ENCODE results near the gene SLC19A1. TPM values are rescaled to one million over a fixed set of nuclear protein-coding genes. Genes with fewer than 3 reads are reported as not detected.

SLC19A1 gene
- polyA plus RNA-seq, 3 donors: 25.0 to 53.0 (median 39.9) TPM

GRCh38 chr21:45499970-45500577 is 42.2 kb downstream of the SLC19A1 start:
- no peaks in the 10 kb centered on the region for H3K4me1 Mint-ChIP-seq
- TF ChIP-seq CTCF (IDR thresholded peaks at IDR 0.05): no peak
- H3K9ac ChIP-seq (ENCODE audit: insufficient read depth, low read length, poor library complexity, severe bottlenecking): no peak overlapping the region
- H3K27ac ChIP-seq (ENCODE audit: low read depth in 1 of 2, low read length in 2 of 2): no peak overlapping the region
- no peaks in the 10 kb centered on the region for H3K79me2 ChIP-seq (ENCODE audit: insufficient read depth, low read length)
- H2AFZ ChIP-seq (ENCODE audit: insufficient read depth, low read depth, low read length, poor library complexity, severe bottlenecking): no peak overlapping the region
- H3K4me1 ChIP-seq (ENCODE audit: control insufficient read depth in 1 of 2, insufficient read depth in 2 of 2, low read length in 2 of 2): no peaks in the 10 kb centered on the region
- no peaks in the 10 kb centered on the region for H4K20me1 ChIP-seq (ENCODE audit: insufficient read depth, low read length)
- H3K36me3 Mint-ChIP-seq: no peaks in the 10 kb centered on the region
- H3K4me3 Mint-ChIP-seq: no peak overlapping the region
- H3K27me3 Mint-ChIP-seq (ENCODE audit: low read depth in 3 of 3): peaks cover 2 to 10% (median 4%) of the 10 kb centered on the region in 3 donors
- peaks cover 0 to 7% (median 4%) of the 10 kb centered on the region in 7 donors for H3K9me3 Mint-ChIP-seq
- H3K4me2 ChIP-seq (replicated peaks; ENCODE audit: extremely low read depth, low read length, poor library complexity, severe bottlenecking): no peak overlapping the region
- H3K27me3 ChIP-seq (ENCODE audit: control insufficient read depth in 2 of 2, insufficient read depth in 2 of 2, low read length in 2 of 2): no peaks in the 10 kb centered on the region
- no peak overlapping the region for H3K4me3 ChIP-seq (replicated peaks in 1 of 3; ENCODE audit: low read depth in 2 of 3, low read length in 3 of 3)
- WGBS (ENCODE audit: insufficient coverage): 86% methylated on average over 5 of the region's 6 CpGs
- DNase-seq: no peak
- intact Hi-C loops (cut with micrococcal nuclease): no loop called here
- H3K27ac Mint-ChIP-seq: peak overlapping the region in 1 of 7 donors; percentile 20
- no peaks in the 10 kb centered on the region for H3K9me3 ChIP-seq (replicated peaks in 1 of 2; ENCODE audit: control insufficient read depth in 1 of 2, insufficient read depth in 1 of 2, low read length in 2 of 2)
- H3K36me3 ChIP-seq (replicated peaks in 1 of 2; ENCODE audit: control insufficient read depth in 1 of 2, insufficient read depth in 2 of 2, low read length in 2 of 2): no peaks in the 10 kb centered on the region

- H3K27ac Mint-ChIP-seq: no peak overlapping the region
- Histone ChIP-seq H4K20me1 (ENCODE audit: insufficient read depth, low read length) (no peaks in the 10 kb centered on the region), H3K9ac (ENCODE audit: insufficient read depth, low read length, poor library complexity, severe bottlenecking) (no peak overlapping the region), H3K79me2 (ENCODE audit: insufficient read depth, low read length) (no peaks in the 10 kb centered on the region), H3K4me1 (ENCODE audit: control insufficient read depth in 1 of 2, insufficient read depth in 2 of 2, low read length in 2 of 2) (no peaks in the 10 kb centered on the region), H3K27ac (ENCODE audit: low read depth in 1 of 2, low read length in 2 of 2) (no peak overlapping the region), H2AFZ (ENCODE audit: insufficient read depth, low read depth, low read length, poor library complexity, severe bottlenecking) (no peak overlapping the region), H3K27me3 (ENCODE audit: control insufficient read depth in 2 of 2, insufficient read depth in 2 of 2, low read length in 2 of 2) (no peaks in the 10 kb centered on the region), H3K36me3 (replicated peaks in 1 of 2; ENCODE audit: control insufficient read depth in 1 of 2, insufficient read depth in 2 of 2, low read length in 2 of 2) (no peaks in the 10 kb centered on the region), H3K4me2 (replicated peaks; ENCODE audit: extremely low read depth, low read length, poor library complexity, severe bottlenecking) (no peak overlapping the region), H3K9me3 (replicated peaks in 1 of 2; ENCODE audit: control insufficient read depth in 1 of 2, insufficient read depth in 1 of 2, low read length in 2 of 2) (no peaks in the 10 kb centered on the region), H3K4me3 (replicated peaks in 1 of 3; ENCODE audit: low read depth in 2 of 3, low read length in 3 of 3) (no peak overlapping the region)
- H3K4me3 Mint-ChIP-seq: peak overlapping the region in 1 of 2 donors; percentile 4
- H3K27me3 Mint-ChIP-seq (ENCODE audit: low read depth in 3 of 3): peaks cover 2 to 8% (median 4%) of the 10 kb centered on the region in 3 donors
- 95% methylated on average over 23 of the region's 25 CpGs for WGBS (ENCODE audit: insufficient coverage)
- no peak for TF ChIP-seq CTCF (IDR thresholded peaks at IDR 0.05)
- peaks cover 0 to 7% (median 4%) of the 10 kb centered on the region in 7 donors for H3K9me3 Mint-ChIP-seq
- no peaks in the 10 kb centered on the region for H3K4me1 Mint-ChIP-seq
- H3K36me3 Mint-ChIP-seq: no peaks in the 10 kb centered on the region
- intact Hi-C loops (cut with micrococcal nuclease): no loop called here
- no peak for DNase-seq
Observed at GRCh38 chr21:45499201-45499750, 43.0 kb downstream of the SLC19A1 start.
